H9 (cell line): ENCODE measurements around the gene SDK2. TPM values are rescaled to one million over a fixed set of nuclear protein-coding genes. Genes with fewer than 3 reads are reported as not detected.

Experiments
- DNase-seq: peaks from one replicate; pipeline ENCODE4 v3.0.0-alpha.2; 2017
- H2AFZ ChIP-seq: one replicate; pipeline ENCODE4 v1.6.1; 2013; ENCODE audit warnings: mild to moderate bottlenecking, low read length, control low read depth, moderate library complexity
- H2AK5ac ChIP-seq: 2 replicates; pipeline ENCODE4 v1.6.1; 2013; ENCODE audit warnings: low read length, control low read depth, mixed read lengths; ENCODE audit not compliant: insufficient read length
- H2BK120ac ChIP-seq: one replicate; pipeline ENCODE4 v1.6.1; 2013; ENCODE audit warnings: low read depth, mild to moderate bottlenecking, low read length, control low read depth, inconsistent platforms; ENCODE audit not compliant: poor library complexity, severe bottlenecking
- H2BK12ac ChIP-seq: 2 replicates; pipeline ENCODE4 v1.6.1; 2013; ENCODE audit warnings: low read length, control low read depth, mixed read lengths, low read depth; ENCODE audit not compliant: insufficient read length
- H2BK15ac ChIP-seq: 2 replicates; pipeline ENCODE4 v1.6.1; 2013; ENCODE audit warnings: low read depth, low read length, control low read depth
- H2BK20ac ChIP-seq: one replicate; pipeline ENCODE4 v1.6.1; 2013; ENCODE audit warnings: low read depth, mild to moderate bottlenecking, low read length, control low read depth, inconsistent platforms; ENCODE audit not compliant: poor library complexity, severe bottlenecking
- H2BK5ac ChIP-seq: 2 replicates; pipeline ENCODE4 v1.6.1; 2013; ENCODE audit warnings: low read length, control low read depth, mixed read lengths; ENCODE audit not compliant: insufficient read length
- H3K14ac ChIP-seq: 2 replicates; pipeline ENCODE4 v1.6.1; 2013; ENCODE audit warnings: low read length, control low read depth; ENCODE audit not compliant: insufficient read depth
- H3K18ac ChIP-seq: 2 replicates; pipeline ENCODE4 v1.6.1; 2013; ENCODE audit warnings: low read depth, mild to moderate bottlenecking, mixed read lengths, low read length, control low read depth; ENCODE audit not compliant: insufficient read length
- H3K23ac ChIP-seq: 2 replicates; pipeline ENCODE4 v1.6.1; 2013; ENCODE audit warnings: low read length, control low read depth, mixed read lengths, low read depth; ENCODE audit not compliant: insufficient read length
- H3K23me2 ChIP-seq: 2 replicates; pipeline ENCODE4 v1.6.1; 2013; ENCODE audit warnings: low read depth, mild to moderate bottlenecking, mixed read lengths, low read length, control low read depth; ENCODE audit not compliant: insufficient read length, poor library complexity, severe bottlenecking
- H3K27ac ChIP-seq: 2 replicates; pipeline ENCODE4 v1.5.1; 2013; ENCODE audit warnings: low read length, control low read depth, mixed read lengths, low read depth; ENCODE audit not compliant: insufficient read length
- H3K27me3 ChIP-seq: 2 replicates; pipeline ENCODE4 v1.6.1; 2013; ENCODE audit warnings: low read length, control low read depth, inconsistent platforms; ENCODE audit not compliant: insufficient read depth
- H3K4ac ChIP-seq: 2 replicates; pipeline ENCODE4 v1.6.1; 2013; ENCODE audit warnings: low read depth, mild to moderate bottlenecking, control low read depth, inconsistent platforms, low read length, moderate library complexity
- H3K4me1 ChIP-seq: 2 replicates; pipeline ENCODE4 v1.6.1; 2013; ENCODE audit warnings: low read length, control low read depth, inconsistent platforms; ENCODE audit not compliant: insufficient read depth
- H3K4me2 ChIP-seq: 2 replicates; pipeline ENCODE4 v1.6.1; 2013; ENCODE audit warnings: low read length, control low read depth, mixed read lengths; ENCODE audit not compliant: insufficient read length, insufficient read depth
- H3K56ac ChIP-seq: 2 replicates; pipeline ENCODE4 v1.6.1; 2013; ENCODE audit warnings: low read depth, mild to moderate bottlenecking, mixed read lengths, low read length, control low read depth; ENCODE audit not compliant: insufficient read length
- H3K79me1 ChIP-seq: 2 replicates; pipeline ENCODE4 v1.6.1; 2013; ENCODE audit warnings: low read depth, mild to moderate bottlenecking, moderate library complexity, low read length, control low read depth, inconsistent platforms; ENCODE audit not compliant: insufficient read depth, poor library complexity, severe bottlenecking
- H3K79me2 ChIP-seq: 2 replicates; pipeline ENCODE4 v1.6.1; 2013; ENCODE audit warnings: low read length, control low read depth, inconsistent platforms; ENCODE audit not compliant: insufficient read depth
- H3K9ac ChIP-seq: 2 replicates; pipeline ENCODE4 v1.6.1; 2013; ENCODE audit warnings: low read length, control low read depth, mixed read lengths; ENCODE audit not compliant: insufficient read length; ENCODE audit errors: extremely low read depth
- H3K9me3 ChIP-seq: one replicate; pipeline ENCODE4 v1.6.1; 2013; ENCODE audit warnings: low read depth, low read length, inconsistent platforms; ENCODE audit not compliant: control insufficient read depth
- H3T11ph ChIP-seq: one replicate; pipeline ENCODE4 v1.6.1; 2013; ENCODE audit warnings: mild to moderate bottlenecking, low read length, control low read depth, inconsistent platforms
- H4K20me1 ChIP-seq: one replicate; pipeline ENCODE4 v1.6.1; 2013; ENCODE audit not compliant: control insufficient read depth, insufficient read length, insufficient read depth
- H4K5ac ChIP-seq: 2 replicates; pipeline ENCODE4 v1.6.1; 2013; ENCODE audit warnings: low read depth, mild to moderate bottlenecking, mixed read lengths, low read length, control low read depth; ENCODE audit not compliant: insufficient read length
- H4K8ac ChIP-seq: replicated peaks from 2 replicates; pipeline ENCODE4 v1.6.1; 2013; ENCODE audit warnings: low read length, control low read depth, mixed read lengths, low read depth; ENCODE audit not compliant: insufficient read length
- H4K91ac ChIP-seq: 2 replicates; pipeline ENCODE4 v1.6.1; 2013; ENCODE audit warnings: low read depth, mild to moderate bottlenecking, moderate library complexity, mixed read lengths, low read length, control low read depth; ENCODE audit not compliant: insufficient read length
- H3K27ac Mint-ChIP-seq, 3 experiments: 2 replicates in 2 of 3; 3 replicates in 1 of 3; pipeline ENCODE4 v1.8.0; 2020 to 2021; ENCODE audit warnings: mixed read lengths in 3 of 3, mild to moderate bottlenecking in 1 of 3, moderate library complexity in 1 of 3
- H3K27me3 Mint-ChIP-seq: 2 replicates; pipeline ENCODE4 v1.8.0; 2021; ENCODE audit warnings: low read depth, mild to moderate bottlenecking, moderate library complexity, mixed read lengths
- H3K36me3 Mint-ChIP-seq, 3 experiments: 2 replicates in 2 of 3; 3 replicates in 1 of 3; pipeline ENCODE4 v1.8.0; 2020 to 2021; ENCODE audit warnings: low read depth in 3 of 3, mixed read lengths in 3 of 3; ENCODE audit not compliant: insufficient read depth in 1 of 3
- H3K4me1 Mint-ChIP-seq, 2 experiments: 2 replicates each; pipeline ENCODE4 v1.8.0; 2020; ENCODE audit warnings: mixed read lengths in 2 of 2
- H3K4me3 Mint-ChIP-seq, 2 experiments: 2 replicates in 1 of 2; 3 replicates in 1 of 2; pipeline ENCODE4 v1.8.0; 2020 to 2021; ENCODE audit warnings: mild to moderate bottlenecking in 2 of 2, mixed read lengths in 2 of 2, moderate library complexity in 1 of 2
- H3K9me3 Mint-ChIP-seq, 2 experiments: 2 replicates in 1 of 2; 3 replicates in 1 of 2; pipeline ENCODE4 v1.8.0; 2020; ENCODE audit warnings: mild to moderate bottlenecking in 2 of 2, mixed read lengths in 2 of 2, moderate library complexity in 1 of 2
- CTCF ChIP-seq: fragments of 200-600 bp; sonication (generic); conservative IDR thresholded peaks from 3 replicates; pipeline ENCODE4 v1.8.0; 2021; ENCODE audit warnings: antibody characterized with exemption, mild to moderate bottlenecking
- WGBS: extraction: QIAGEN DNeasy Blood & Tissue Kit; methylation state at CpG from one replicate; pipeline ENCODE4 v1.1.7; 2013; ENCODE audit warnings: missing lambda C conversion rate, low lambda C conversion rate, mixed read lengths; ENCODE audit not compliant: insufficient read length; ENCODE audit errors: extremely low coverage; 5-methylcytosine and 5-hydroxymethylcytosine counted together
- total RNA-seq: library from RNA; stranded (reverse); gene quantifications from 2 replicates; pipeline ENCODE4 v1.2.1, GENCODE V29; 2021

The SDK2 gene
- total RNA-seq, 1 experiment from 2014 or later = 9.1 TPM

DNA sequence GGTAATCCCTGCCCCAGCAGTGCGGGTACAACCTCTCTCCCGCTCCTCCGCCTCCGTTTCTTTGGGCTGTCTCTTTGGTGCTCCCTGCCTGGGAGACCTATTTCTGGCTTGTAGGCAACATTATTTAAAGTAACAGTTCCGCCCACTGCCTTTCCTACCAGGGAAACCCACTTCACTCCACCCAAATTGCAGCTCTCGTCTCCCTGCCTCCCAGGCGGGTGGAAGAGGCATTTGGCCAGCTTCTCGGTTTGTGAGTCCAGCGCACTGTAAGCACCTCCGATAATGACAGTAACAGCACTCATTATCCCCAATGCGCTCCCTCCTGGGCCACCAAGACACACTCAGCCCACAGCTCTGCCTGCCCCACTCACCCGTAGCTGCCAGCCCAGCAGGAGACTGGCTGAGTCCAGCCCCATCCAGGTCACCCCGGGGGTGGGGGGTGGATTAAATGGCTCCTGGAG is 167.3 kb downstream of the SDK2 start:
- Histone ChIP-seq H2BK20ac (no peak overlapping the region), H3K79me2 (no peaks in the 10 kb centered on the region), H2BK15ac (no peak overlapping the region), H2AFZ (no peak overlapping the region), H4K8ac (no peak overlapping the region), H3K56ac (no peak overlapping the region), H3K4me2 (no peak overlapping the region), H3K4ac (no peak overlapping the region), H3K18ac (no peak overlapping the region), H4K91ac (no peak overlapping the region), H4K20me1 (no peaks in the 10 kb centered on the region), H3K27me3 (no peaks in the 10 kb centered on the region), H2BK12ac (no peak overlapping the region), H3K79me1 (no peaks in the 10 kb centered on the region), H3K9me3 (no peaks in the 10 kb centered on the region), H3T11ph (no peak overlapping the region), H3K23ac (no peak overlapping the region), H4K5ac (no peak overlapping the region), H2BK5ac (no peak overlapping the region), H2BK120ac (no peak overlapping the region), H2AK5ac (no peak overlapping the region), H3K9ac (no peak overlapping the region), H3K14ac (peak overlapping the region; percentile 52; the same call in 1 of the 2 replicates), H3K4me1 (peaks cover 3% of the 10 kb centered on the region; the same call in 1 of the 2 replicates), H3K23me2 (no peaks in the 10 kb centered on the region), H3K27ac (no peak overlapping the region)
- no CpG with 5 or more reads among the region's 13 CpGs for WGBS
- peaks cover 2 to 5% (median 4%) of the 10 kb centered on the region in 3 experiments; a peak in 6 of 7 replicates for H3K36me3 Mint-ChIP-seq
- no peak for DNase-seq
- H3K4me1 Mint-ChIP-seq = peaks cover 20 to 37% of the 10 kb centered on the region in 2 experiments
- H3K4me3 Mint-ChIP-seq = no peak overlapping the region
- TF ChIP-seq CTCF = no peak
- peaks cover 5 to 7% of the 10 kb centered on the region in 2 experiments for H3K9me3 Mint-ChIP-seq
- peak overlapping the region in 1 of 3 experiments; percentile 42; a peak in 1 of 7 replicates for H3K27ac Mint-ChIP-seq
- no peaks in the 10 kb centered on the region; the same call in 1 of the 2 replicates for H3K27me3 Mint-ChIP-seq
